GM18517 (cell line): ENCODE data around the gene LAMA1.
"Not testable (repeated sequence)": the region's sequence is repeated elsewhere in the genome, so short reads cannot be mapped to it uniquely, and the experiment has no call there.

Source experiments
- ATAC-seq: cut with Tn5 transposase; IDR thresholded peaks from one replicate; pipeline ENCODE4 v1.9.1; 2021; ENCODE audit warnings: mild to moderate bottlenecking, moderate library complexity; ENCODE audit not compliant: unreplicated experiment

Gene LAMA1

DNA sequence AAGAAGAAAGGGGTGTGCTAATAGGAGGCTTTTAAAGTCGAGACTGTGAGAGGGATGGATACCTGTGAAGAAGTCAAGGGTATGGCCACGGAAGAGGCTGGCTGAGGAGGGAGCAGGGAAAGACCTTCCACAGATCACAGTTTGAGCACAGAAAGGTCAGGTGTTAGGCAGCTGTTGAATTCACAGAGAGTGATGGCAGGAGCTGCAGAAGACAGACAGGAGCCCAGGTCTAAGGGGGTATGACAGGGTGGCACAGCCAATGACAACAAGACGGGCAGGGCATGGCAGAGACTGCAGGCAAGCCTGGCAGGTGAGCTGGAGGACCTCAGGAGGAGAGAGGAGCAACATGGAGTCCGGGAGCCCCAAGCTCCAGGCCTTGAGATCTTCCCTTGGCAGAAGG is 163.1 kb downstream of the LAMA1 start:
- ATAC-seq = no peak

DNA sequence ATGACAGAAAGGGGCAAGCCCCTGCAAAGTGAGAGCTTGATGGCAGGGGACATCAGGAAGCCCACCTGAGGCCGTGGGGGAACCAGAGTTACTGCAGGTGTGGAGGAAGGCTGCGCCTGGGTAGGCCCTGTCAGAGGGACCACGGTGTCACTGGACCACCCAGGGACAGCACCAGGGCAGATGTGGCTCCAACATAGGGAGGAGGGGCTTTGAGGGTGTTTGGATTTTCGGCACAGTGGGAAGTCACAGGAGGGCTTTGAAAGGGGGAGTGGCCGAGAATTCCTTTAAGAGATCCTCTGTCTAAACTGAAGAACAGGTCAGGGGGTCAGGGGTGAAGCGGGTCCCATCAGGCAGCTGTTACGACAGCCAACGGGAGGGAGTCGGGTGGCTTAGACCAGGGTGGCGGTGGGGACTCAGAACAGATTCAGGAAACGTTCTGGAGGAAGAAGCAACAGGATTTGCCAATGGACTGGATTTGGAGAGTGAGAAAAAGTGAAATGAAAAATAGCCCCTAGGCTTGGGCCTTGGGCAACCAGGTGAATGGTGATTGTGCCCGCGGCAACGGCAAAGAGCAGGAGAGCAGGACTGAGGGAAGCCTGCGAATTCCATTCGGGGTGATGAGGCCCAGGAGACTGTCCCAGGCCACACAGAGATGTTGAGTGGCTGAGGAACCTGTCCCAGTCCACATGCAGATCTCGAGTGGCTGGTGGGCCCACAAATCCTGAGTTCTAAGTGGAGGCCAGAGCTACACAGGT is 166.1 kb downstream of the LAMA1 start:
- no peak for ATAC-seq

DNA sequence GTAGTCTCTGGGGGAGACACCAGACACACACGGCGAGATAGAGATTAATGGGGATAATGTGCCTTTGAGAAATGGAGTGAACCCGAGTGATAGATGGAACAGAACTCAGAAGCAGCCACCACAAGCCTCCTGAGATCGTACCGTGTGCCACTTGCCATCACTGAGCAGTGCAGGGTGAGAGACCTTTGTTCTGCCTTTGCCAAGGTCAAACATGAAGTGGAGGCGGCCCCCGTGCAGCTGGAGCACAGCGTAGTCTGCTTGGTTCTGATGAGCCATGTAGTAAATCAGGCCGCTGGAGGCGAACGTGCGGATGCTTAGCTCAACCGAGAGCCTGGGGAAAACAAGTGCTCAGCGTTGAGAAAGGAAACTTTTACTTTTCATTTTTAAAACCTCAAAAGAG is 167.0 kb downstream of the LAMA1 start:
- ATAC-seq = no peak

DNA sequence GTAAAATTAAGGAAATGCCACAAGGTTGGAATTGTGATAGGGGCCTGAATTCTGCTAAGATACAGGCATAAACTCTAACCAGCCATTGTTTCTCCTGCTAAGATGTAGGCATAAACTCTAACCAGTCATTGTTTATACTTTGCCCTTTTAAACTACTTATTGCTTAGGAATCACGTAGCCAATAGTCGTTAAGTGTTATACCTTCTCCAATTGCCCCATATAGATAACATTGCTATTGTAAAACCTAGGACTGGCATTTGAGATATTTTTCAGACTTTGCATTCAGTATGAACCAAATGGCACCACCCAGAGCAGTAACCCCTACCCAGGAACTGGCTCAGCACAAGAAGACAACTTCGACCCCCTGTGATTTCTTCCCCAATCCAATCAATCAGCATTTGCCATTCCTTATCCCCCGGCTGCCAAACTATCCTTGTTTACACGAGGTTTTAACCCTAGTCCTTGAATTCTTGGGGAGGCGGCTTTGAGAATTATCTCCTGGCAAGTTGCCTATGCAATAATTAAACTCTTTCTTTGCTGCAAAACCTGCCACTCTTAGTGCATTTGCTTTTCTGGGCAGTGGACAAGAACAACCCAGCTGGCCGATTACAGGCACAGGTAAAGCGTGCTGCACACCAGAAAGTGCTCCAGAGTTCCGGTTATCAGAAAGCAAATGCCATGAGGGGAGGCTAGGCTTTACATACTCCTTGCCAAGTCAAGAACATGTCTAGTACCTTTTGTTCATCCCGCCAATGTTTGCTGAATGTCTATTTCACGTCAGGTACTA is 167.6 kb downstream of the LAMA1 start:
- no peak for ATAC-seq

DNA sequence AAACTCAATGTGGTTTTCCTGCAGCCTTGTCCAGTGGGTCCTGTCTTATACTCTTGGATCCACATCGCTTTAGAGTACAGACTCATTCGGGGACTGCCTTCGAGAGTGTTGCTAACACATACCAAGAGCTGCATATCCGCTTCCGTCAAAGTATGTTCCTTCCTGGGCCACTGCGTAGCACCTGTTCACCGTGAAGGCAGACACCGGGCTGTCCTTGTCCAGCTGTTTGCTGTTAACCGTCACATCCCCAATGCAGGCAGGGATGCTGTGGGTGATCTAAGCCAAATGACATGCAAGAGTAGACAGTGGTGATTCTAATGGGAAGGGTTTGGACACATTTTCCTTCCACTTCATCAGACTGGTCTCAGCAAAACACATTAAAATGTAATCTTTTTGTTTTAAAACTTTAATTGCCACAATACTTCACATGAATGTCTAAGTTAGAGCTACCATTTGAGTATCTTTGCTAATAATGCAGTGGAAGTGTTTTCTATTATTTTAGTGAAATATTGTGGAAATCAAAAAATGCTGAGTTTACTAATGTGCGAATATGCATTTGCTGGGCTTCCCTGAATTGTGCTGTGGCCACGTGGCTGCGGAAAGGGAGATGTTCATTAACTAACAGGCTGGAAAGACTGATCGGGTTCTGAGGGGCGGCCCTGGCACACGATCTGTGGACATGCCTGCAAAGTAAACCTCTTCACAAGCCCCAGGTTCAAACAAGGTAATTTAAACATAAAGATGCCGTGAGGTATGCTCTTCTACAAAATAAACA is 169.1 kb downstream of the LAMA1 start:
- no peak for ATAC-seq

DNA sequence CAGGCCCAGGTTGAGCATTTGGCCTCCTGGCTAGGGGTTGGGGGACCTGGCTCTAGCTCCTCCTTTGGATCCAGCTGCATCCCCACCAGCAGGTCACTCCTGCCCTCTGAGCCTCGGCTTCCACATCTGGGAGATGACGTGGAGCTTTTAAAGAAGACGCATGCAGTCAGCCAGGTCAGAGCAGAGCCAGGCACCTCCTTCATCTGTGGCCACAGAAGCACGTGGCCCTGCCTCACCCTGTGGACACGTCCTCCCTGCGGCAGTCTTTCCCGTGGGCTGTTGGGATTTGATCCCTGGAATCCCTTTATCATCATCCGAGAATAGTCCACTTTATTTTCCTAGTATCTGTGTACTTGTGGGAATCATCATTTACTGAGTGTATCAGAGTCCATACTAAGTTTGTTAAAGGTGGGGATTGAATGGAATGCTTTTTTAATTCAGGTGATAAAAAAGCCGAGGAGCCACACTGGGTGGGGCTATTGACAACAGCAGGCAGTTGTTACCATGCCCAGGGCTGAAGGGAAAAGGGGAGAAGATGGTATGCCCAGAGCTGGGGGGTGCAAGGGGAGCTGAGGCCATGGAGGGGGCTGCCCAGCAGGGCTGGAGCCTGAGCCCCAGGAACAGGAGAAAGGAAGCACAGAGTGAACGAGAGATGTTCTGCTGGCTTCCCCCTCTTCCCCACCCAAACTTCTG is 170.1 kb downstream of the LAMA1 start:
- ATAC-seq = no peak

DNA sequence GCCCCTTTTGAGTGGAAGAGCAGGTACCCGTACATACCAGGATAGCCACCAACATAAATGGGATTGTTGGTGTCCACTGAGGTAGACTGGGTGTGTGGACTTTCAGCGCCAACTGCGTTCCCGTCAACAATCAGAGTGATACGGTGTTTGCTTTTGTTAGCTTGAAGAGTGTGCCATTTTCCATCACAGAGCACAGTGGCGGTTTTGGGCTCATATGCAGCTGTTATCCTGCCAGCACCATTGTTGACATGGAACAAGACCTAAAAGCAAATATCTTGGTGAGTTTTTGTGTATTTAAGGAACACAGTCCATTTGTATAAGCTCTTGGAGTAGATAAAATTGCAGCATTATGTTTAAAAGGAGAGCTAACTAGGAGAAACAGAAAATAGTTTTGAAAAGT is 174.5 kb downstream of the LAMA1 start:
- ATAC-seq = no peak

DNA sequence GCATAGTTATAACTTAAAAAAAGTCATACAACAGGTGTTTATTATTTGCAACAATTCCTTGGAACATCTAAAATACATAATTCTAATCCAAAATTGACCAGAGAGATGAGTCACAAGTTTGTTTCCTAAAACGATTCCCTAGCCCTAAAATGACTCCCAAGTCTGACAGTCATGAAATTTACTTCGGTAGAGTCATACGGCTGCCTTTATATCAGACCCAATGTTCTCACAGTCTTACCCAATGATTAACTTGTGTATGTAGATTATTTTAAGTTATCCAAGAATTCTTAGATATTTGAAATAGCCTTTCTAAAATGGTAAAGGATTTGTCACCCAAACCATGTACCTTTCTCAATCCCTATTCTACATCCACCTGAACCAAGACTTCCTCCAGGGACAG is 174.9 kb downstream of the LAMA1 start:
- no peak for ATAC-seq

DNA sequence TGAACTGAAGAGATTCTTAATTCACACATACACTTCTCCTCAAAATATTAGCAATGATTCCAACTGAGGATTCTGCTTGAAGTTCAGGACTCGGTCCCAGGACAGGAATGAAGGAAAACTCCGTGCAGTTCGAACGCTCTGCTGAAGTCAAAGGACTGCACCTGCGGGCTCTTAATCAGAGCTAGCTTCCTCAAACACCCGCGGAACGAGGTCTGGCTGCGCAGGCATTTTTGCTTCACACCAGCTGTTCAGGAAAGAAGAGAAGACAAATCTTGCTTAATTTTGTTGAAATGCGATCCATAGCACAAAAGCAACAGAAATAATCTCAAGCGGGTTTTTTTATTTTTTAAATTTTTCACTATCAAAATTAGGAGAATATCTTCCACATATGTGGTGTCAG is 175.6 kb downstream of the LAMA1 start:
- ATAC-seq = no peak

DNA sequence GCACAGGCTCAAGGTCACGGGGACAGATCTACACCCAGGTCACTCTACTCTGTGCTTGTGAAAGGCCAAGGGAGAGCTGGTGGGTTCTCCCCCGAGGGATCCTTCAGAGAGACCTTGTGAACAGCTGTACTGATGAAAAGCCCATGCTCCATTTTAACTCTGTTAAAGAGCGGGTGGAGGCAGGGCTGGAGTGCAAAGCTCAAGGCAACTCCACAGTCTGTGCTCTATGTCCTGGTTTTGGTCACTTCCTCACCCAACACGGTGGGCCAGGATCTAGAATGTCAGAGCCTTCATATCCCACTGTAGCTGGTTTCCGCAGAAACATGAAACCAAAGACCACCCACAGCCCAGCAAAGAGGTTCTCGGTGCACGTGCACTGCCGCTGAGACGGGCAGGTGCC is 177.1 kb downstream of the LAMA1 start:
- ATAC-seq = no peak

DNA sequence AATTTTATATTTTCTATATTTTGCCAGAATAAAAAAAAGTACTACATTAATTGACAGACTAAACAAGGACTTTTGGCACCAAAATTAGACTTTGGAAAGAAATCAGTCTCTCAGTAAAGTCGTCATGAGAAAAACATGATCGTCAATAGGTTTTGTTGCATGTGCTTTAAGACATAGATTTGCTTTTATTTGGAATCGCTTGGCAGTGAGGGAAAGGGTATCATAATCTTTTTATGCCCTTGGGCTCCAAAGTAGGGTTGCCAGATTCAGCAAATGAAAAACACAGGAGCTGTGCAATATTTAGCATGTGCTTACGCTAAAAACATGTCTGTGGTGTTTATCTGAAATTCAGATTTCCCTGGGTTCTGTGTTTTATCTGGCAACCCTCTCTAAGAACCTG is 177.6 kb downstream of the LAMA1 start:
- no peak for ATAC-seq

DNA sequence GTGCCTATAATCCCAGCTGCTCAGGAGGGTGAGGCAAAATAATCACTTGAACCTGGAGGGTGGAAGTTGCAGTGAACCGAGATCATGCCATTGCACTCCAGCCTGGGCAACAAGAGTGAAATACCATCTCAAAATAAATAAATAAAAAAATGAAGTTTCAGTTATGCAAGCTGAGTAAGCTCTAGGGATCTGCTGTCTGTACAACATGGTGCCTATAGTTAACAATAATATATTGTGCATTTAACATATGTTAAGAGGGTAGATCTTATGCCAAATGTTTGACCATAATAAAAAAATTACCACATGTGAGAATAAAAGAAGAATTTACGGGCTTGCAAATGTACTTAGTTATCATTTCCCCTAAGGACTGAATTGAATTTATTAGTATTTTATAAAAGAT is 179.2 kb downstream of the LAMA1 start:
- ATAC-seq = not testable (repeated sequence)

DNA sequence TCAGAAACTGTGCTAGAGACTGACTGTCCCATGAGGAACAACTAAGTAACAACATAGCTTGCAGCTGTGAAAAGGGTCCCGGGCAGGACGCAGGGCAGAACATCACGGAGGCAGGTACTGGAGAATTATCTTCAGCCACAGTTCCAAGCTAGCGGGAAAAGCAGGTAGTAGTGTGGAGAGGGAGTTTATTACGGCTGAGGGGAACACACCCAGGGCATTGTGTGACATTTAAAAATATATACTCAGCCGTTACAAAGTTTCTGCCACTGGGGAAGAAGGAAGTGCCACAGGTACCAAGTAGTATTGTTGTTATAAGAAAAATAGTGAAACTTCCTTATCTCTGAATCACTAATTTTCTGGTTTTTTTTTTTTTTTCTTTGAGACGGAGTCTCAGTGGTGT is 179.6 kb downstream of the LAMA1 start:
- no peak for ATAC-seq

DNA sequence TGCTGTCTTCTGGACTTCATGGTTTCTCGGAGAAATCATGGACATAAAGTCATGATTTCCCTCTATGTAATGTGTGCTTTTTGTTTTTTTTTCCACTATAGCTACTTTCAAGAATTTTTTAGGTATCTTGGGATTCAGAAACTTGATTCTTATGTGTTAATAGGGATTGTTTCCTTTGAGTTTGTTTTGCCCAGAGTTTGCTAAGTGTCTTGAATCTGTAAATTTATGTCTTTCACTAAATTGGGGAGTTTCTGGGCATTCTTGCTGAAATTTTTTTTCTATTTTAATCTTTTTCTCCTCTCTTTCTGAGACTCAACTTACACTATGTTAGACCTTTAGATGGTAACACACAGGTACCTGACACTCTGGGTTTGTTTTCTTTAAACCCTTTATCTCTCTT is 182.7 kb downstream of the LAMA1 start:
- no peak for ATAC-seq

DNA sequence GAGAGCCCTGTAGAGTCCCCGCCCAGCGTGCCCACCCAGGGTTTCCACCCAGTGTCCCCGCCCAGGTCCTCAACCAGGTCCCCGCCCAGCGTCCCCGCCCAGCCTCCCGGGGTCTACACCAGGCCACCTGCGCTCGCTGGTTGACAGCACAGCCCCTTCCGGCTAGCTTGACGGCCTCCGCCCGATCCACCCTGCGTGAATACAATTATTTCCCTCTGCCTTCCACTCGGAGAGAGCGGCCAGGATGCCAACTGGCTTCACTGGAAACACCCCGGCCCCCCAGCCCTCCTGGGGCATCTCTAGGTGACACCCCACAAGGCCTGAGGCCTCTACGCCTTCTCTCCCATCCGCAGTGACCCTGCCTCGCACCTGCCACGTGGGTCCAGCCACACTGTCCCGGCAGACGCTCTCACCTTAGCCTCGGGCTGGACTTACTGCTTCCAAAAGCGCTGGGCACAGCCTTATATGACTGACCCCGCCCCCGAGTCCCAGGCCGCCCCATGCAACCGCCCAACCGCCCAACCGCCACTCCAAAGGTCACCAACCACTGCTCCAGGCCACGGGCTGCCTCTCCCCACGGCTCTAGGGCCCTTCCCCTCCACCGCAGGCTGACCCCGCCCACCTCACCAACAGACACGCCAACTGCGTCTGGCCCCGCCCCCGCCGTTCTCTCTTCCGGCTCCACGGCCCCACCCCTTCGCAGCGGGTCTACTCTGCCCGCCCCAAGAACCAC is 188.1 kb downstream of the LAMA1 start:
- ATAC-seq = no peak

DNA sequence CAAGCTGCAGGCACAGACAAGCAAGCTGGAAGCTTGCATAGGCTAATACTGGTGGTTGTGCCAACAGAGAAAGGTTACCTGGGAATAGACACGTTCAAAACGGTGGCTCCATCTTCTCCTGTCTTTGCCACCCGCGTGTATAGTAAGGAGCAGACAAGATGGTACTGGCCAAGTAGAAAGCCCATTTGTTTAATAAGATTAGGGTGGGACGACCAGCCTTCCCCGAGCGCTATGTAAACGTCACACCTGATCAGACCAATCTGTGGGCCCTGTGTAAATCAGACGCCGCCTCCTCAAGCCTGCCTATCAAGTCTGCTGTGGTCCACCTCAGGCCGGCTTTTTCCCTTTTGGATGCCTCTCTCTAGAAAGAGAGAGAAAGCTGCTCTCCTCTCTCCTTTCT is 189.2 kb downstream of the LAMA1 start:
- no peak for ATAC-seq

DNA sequence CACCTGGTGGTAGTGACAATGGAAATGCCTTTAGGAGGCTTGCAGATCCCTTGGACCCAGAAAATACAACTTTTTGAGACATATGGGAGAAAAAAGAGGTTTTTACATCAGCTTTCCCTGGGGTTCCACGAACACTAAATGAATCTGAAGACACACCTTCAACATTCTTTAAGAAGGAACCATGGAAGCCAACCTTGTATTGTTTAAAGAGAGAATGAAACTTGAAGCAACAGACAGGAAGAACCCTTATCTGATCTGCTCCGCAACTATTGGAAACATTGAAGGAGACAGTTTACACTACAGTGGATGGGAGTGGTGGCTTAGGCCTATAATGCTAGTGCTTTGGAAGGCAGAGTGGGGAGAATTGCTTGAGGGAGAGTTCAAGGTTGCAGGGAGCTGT is 190.4 kb downstream of the LAMA1 start:
- no peak for ATAC-seq

DNA sequence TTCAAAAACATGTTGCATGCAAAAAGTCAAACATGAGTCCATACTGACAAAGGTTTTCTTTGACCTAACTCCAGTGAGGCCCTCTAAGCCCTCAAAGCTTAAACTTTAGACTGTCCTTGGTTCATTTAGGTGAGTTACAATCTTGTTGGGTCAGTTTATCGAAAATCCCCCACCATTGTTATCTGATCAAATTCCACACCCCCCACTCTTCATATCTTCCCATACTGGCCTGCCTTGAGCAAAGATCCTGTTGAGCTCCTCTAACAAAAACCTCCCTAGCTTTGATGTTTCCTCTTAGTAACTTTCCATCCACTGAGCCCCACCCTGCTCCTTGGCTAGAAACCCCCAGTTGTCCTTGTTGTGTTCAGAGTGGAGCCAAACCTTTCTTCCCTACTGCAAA is 194.4 kb downstream of the LAMA1 start:
- ATAC-seq = no peak

DNA sequence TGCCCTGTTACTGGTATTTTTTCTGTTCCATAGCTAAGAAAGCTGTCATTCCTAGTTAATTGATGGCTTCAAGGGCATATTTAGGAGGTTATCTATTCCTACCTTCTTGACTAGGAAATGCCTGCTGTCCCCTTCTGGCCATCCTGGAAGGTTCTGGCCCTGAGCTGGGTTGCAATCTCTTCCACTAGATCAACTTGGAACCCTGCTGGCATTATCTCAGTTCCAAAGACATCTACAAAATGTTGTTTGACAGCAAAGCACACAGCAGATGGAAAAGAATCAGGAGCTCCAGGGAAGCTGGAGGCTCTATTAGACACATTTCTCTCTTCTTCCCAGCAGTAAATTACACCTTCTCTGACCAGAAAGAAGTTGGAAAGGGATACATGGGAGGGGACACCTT is 196.0 kb downstream of the LAMA1 start:
- no peak for ATAC-seq

DNA sequence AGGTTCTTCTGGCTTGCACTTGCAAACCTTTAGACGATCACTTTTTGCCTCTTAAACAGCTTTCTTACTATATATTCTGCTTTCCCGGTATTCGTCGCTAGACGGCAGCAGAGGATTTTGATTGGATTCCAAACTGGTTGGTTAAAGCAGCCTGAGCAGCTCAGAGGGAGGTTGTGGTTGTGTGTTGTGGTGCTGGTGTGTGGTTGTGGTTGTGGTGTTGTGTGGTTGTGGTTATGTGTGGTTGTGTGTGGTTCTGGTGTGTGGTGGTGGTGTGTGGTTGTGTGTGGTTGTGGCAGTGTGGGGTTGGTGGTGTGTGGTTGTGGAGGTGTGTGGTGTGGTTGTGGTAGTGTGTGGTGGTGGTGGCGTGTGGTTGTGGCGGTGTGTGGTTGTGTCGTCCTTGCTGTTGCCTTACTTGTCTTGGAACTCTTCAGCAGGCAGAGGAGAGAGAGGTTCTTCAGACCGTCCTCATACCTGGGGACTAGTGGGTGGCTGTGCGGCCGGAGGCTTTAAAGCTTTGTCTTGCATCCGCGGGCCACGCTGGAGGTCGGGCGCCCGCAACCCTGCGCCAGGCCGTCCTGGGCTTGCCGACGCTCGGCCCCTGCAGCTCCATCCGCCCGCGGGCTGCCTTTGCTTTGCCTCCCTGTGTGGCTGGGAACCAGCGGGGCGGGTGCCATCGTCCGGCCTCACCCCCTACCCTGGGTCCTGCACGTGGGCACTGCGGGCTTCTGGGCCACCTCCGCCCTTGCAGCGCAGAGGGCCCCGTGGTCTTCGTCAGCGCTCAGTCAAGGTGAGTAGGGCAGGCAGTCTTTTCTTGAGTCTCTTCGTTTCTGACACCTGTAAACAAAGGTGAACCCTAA is 197.3 kb downstream of the LAMA1 start:
- no peak for ATAC-seq
